ENCODE data around the gene PPIA. TPM values are rescaled to one million over a fixed set of nuclear protein-coding genes. Genes with fewer than 3 reads are reported as not detected.
A peak's percentile ranks its signal among the peaks of the same experiment; 100 is the strongest.

The PPIA gene
- total RNA-seq, 1 donor from 2014 or later = 524 TPM

DNA sequence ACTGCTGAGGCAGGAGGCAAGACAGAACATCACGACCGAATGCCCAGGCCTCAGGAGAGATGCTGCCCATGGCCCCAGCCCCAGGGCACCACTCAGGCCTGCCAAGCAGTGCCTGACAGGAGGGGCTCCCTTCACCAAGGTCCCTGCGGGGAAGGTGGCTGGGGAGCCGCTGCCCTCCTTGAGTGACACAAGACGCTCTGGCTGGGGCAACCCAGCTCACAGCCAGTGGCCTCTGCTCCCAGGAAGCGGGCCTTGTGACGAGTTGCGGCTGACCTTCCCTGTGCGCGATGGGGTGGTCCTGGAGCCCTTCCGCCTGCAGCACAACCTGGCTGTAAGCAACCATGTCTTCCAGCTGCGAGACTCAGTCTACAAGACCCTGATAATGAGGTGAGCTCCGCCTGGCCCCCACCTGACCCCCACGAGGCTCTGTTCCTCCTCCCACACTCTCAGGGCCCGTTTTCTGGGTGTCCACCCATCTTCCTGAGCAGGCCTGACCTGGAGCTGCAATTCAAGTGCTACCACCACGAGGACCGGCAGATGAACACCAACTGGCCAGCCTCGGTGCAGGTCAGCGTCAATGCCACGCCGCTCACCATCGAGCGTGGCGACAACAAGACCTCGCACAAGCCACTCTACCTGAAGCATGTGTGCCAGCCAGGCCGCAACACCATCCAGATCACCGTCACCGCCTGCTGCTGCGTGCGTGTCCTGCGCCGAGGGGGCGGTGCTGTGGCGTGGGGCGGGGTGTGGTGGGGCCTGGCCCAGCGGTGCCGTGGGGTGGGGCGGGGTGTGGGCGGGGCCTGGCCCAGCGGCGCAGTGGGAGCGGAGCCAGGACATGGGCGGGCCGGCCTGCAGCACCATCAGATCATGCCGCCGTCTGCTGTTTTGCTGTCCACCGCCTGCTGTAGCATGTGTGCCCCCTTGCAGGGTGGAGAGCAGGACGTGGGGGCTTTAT lies 35.0 kb upstream of the PPIA start:
- intact Hi-C loops (cut with DNase I) = no loop called here
- no peak for DNase-seq (ENCODE audit: missing footprints)
- peak; percentile 46 for ATAC-seq

DNA sequence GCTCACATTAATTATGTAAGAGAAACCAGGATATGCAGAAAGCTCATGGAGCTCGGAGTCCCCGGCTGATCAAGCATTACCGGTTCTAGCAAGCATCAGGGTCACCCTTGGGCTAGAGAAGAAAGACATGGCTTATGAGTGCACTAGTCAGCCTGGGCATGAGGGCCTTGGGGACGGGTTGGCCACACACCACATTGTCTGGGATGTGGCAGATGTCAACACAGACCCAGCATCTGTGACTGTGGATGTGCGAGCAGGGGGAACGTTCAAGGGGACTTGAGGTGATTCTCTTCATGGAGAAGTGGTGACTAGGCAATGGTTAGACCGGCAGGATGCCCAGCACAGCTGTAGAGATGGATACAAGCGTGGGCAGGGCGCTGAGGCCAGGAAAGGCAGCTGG lies 34.2 kb upstream of the PPIA start:
- intact Hi-C loops (cut with DNase I) = no loop called here
- DNase-seq (ENCODE audit: missing footprints) (peak; percentile 44), ATAC-seq (no peak)

DNA sequence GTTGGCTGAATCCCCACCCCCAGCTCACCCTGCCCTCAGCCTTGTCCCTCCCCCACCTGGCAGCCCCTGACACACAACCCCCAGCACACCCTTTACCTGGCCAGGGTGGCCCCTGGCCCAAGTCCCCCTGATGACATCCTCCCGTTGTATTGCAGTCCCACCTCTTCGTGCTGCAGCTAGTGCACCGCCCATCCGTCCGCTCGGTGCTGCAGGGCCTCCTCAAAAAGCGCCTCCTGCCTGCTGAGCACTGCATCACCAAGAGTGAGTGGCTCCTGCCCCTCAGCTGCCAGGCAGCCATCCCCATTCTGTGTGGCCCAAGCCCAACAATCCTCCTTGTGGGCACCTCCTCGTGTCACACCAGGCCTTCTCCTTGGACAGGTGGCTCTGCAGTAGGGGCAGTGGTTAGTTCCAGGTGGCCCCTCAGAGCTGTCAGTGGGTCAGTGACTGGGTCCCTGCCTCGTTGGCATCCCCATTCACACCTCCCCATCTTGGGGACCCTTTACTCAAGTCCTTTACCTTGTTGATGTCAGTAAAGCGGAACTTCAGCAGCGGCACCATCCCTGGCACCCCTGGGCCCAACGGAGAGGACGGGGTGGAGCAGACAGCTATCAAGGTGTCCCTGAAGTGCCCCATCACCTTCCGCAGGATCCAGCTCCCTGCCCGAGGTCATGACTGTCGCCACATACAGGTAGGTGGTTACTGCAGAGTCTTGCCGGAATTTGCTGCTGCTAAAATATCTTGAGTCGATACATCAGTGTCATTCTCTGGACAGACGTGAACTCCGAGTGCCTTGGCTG lies 33.6 kb upstream of the PPIA start:
- intact Hi-C loops (cut with DNase I) = no loop called here
- DNase-seq (ENCODE audit: missing footprints) (peak; percentile 37), ATAC-seq (no peak)

DNA sequence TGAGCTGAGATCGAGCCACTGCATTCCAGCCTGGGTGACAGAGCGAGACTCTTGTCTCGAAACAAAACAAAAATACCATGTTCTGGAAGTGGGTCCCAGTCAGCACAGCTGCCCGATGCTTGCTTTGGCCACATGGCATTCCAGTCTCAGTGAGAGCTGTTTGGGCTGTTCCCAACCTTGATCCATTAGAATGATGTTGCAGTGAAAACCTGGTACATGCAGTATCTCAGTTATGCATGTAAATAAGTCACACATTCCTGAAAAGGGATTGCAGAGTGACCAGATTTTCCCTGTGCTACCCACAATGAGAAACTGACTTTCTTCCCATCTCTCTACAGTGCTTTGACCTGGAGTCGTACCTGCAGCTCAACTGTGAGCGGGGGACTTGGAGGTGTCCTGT lies 32.4 kb upstream of the PPIA start:
- DNase-seq (ENCODE audit: missing footprints) = no peak
- ATAC-seq = no peak
- intact Hi-C loops (cut with DNase I) = no loop called here

DNA sequence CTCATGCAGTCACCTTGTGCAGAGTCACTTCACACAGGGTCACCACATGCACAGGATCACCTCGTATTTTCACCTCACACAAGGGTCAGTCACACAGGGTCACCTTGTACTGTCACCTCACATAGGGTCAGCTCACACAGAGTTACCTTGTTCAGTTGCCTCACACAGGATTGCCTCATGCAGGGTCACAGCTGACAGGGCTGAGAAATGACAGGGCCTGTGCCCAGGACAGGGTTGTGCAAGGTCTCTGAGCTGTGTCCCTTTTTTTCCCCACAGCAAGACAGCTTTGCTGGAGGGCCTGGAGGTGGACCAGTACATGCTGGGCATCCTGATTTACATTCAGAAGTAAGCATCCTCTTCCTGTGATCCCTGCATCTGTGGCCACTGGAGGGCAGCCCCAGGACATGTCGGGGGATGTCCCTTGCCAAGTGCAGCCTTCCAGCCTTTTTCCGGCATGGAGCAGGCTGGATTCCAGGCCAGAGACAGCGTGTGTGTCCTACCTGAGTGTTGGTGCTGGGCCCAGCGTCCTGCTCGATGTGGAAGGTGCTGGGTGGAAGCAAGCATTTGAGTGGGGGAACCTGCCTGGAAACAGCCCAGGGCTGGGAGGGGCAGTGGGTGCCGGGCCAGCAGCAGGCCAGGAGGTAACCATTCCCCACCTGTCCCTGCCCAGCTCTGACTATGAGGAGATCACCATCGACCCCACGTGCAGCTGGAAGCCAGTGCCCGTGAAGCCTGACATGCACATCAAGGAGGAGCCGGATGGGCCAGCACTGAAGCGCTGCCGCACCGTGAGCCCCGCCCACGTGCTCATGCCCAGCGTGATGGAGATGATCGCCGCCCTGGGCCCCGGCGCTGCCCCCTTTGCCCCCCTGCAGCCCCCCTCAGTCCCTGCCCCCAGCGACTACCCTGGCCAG lies 31.6 kb upstream of the PPIA start:
- peak; percentile 64 for DNase-seq (ENCODE audit: missing footprints)
- ATAC-seq = no peak
- intact Hi-C loops (cut with DNase I) = no loop called here

DNA sequence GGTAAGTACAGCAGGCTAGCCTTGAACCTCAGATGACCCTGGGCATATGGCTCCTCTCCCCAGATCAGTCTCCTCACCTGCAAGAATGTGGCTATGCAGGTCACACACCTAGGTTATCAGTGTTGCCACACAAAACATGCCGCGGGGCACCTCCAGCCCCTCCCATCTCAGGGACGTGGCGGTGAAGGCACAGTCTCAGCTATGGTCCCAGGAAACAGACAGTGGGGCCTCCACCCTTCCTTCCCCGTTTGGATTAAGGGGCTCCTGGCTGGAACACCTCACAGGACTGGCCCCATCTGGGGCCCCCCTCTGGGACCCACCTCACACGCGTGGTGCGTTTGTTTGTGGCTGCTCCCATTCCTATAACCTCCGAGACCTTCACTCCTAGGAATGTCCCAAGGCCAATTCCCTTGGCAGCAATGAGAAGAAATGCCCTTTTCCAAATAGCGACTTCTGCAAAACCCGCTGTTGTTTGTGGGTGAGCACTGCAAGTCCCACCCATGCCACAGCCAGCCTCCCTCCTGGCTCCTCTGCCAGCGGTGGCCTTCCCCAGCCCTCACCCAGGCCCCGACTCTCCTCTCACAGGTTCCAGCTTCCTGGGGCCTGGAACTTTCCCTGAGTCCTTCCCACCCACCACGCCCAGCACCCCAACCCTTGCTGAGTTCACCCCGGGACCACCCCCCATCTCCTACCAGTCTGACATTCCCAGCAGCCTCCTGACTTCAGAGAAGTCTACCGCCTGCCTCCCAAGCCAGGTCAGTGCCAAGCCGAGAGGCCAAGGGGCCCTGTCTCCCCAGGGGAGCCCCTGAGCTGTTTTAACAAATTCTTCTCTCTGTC lies 30.7 kb upstream of the PPIA start:
- intact Hi-C loops (cut with DNase I) = no loop called here

DNA sequence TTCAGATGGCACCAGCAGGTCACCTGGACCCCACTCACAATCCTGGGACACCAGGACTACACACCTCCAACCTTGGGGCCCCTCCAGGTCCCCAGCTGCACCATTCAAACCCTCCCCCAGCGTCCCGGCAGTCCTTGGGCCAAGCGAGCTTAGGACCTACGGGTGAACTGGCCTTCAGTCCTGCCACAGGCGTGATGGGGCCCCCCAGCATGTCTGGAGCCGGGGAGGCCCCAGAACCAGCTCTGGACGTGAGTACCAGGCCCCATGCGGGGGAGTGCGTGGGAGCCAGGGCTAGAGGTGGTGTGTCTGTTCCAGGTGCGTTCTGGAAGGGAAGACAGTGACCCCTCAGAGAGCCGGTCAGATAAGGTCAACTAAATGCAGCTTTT lies 30.1 kb upstream of the PPIA start:
- intact Hi-C loops (cut with DNase I) = no loop called here
- ATAC-seq (no peak), DNase-seq (ENCODE audit: missing footprints) (no peak)

More for the DNA sequence above, 30.7 kb upstream of the PPIA start:
- ATAC-seq (no peak), DNase-seq (ENCODE audit: missing footprints) (no peak)

DNA sequence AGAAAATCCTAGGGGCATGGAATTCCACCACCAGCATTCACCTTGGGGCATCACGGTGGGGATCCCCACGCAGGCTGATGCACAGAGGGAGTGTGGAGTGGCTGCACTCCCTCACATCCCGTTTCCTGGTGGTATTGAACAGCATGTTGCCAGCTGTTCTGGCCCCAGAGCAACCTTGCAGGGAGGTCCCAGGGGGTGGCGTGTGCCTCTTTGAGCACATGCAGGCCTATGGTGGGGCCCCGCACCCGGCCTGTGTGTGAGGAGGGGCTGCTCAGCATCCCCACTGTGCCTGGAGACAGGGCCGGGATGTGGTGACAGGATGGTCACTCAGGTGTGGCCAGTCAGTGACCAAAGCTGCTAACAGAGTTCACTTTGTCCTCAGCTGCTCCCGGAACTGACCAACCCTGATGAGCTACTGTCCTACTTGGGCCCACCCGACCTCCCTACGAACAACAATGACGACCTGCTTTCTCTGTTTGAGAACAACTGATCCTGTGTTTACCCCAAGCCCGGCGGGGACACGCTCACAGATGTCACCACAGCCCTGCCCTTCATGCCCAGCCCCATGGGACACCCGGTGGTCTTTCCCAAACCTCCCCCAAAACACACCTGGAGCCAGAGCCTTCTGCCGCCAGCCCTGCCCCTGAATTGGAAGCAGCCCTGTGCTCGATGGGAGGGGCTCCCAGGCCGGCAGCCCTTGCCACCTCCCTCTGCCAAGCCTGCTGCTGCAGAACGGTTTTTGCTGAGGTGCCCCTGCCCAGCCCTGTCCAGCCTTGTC lies 29.2 kb upstream of the PPIA start:
- DNase-seq (ENCODE audit: missing footprints) = peak; percentile 42
- intact Hi-C loops (cut with DNase I) = no loop called here

DNA sequence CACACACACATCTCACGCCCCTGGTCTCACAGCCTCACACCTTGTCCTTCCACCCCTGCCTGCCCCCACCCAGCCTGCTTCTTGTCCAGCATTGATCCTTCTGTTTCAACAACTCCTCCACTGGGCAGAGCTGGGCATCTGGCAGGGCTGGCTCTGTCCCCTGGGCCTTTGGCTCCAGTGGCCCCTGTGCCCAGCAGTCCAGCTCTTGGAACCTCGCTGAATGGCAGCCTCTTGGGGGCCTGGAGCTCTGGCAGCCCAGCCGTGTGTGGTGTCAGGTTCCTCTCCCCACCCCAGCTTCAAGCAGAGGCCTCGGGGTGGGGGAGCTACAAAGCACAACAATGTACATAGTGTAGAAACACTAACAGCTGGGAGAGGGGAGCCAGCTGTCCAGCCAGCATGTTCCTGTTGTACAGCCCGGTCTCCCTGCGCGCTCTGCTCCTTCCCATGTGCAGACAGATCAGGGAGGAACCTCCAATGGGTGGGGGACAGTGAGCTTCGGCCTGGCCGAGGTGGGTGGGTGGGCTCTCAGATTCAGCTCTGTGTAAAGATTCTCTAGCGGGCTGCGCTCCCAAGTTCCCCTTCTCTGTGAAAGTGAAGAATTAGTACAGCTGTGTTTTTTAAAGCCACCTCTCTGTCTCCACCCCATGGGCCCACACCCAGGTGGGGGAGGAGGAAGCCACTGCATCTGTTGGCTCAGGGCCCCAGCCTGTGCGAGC lies 28.4 kb upstream of the PPIA start:
- DNase-seq (ENCODE audit: missing footprints) (peak; percentile 85), ATAC-seq (peak; percentile 76)
- intact Hi-C loops (cut with DNase I) = loop anchor here (2.0 kb wide), 1 partner anchor 29 kb away; the partner anchor contains the start of gene PPIA

More for the DNA sequence above, 29.2 kb upstream of the PPIA start:
- peak; percentile 0 for ATAC-seq

DNA sequence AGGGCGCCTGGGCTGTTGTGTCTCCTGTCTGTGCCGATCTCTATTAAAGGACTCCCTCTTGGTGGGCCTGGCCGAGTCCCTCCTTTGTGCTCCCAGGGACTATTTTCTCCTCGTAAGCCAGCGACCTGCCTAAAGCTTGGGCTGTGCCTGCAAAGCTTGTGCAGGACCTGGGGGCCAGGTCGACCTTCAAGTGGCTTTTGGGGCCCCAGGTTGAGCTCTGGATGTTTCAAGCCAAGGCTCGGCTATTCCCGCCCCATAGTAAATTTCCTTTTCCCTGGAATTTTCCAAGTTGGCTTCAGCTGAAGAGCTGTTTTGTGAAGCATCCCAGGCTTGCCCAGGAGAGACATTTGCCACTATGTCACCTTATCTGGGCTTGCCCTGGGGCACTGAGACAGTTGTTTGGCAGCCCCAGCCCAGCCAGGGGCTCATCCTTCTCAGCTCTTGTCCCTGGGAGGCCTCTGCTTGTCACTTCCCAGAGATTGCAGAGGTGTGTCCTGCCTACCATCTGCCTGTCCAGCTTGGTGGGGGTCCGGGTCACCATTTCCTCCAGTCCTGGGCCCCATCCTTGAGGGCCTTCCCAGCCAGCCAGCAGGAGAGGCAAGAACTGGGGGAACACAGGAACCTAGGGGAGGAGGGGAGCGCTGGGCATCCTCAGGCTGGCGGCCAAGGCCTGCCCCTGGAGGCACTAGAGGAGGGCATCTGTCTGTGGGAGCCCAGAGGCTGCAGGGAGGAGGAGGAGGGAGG lies 27.7 kb upstream of the PPIA start:
- intact Hi-C loops (cut with DNase I) = loop anchor here (2.0 kb wide), 1 partner anchor 28 kb away; the partner anchor contains the start of gene PPIA
- DNase-seq (ENCODE audit: missing footprints) = peak; percentile 65
- peak; percentile 5 for ATAC-seq

DNA sequence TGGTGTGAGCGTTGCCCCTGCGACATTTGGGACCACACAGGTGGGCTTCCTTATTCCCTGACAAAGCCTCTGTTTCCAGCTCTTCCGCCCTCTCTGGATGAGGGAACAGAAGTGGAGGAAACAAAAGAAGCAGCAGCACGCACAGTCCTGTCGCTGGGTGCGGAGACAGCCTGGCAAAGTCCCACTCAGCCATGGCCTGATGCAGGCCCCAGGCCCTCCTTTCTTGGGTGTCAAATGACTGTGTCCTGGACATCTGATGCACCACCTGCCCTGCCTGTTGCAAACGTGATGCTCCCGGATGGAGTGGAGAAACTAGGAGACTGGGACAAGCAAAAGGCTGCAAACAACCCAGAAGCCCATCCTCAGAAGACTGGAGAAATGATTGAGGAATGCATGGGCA lies 27.1 kb upstream of the PPIA start:
- ATAC-seq = no peak
- intact Hi-C loops (cut with DNase I) = loop anchor here (2.0 kb wide), 1 partner anchor 27 kb away; the partner anchor contains the start of gene PPIA
- DNase-seq (ENCODE audit: missing footprints) = peak; percentile 55

DNA sequence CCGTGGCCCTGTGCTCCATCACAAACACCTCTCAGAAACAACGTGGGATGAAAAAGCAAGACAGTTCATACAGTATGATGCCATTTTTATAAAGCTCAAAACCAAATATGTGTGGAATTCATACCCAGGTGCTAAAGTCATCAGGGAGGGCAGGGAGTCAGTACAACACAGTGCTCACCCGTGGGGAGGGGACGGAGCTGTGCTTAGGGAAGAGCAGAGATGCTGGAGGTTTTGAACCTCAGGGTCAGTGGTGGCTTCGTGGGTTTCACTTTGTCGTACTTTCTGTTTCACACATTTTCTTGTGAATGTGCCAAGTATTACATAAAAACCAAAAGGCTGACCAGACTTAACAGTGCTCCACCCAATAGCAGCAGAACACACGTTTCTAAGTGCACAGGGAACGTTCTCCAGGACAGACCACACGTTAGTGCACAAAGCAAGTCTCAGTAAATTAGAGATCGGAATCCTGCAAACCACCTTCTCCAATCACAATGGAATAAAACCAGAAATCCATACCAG lies 26.6 kb upstream of the PPIA start:
- ATAC-seq = peak; percentile 59
- intact Hi-C loops (cut with DNase I) = loop anchor here (2.0 kb wide), 1 partner anchor 27 kb away; the partner anchor contains the start of gene PPIA
- DNase-seq (ENCODE audit: missing footprints) = peak; percentile 44

DNA sequence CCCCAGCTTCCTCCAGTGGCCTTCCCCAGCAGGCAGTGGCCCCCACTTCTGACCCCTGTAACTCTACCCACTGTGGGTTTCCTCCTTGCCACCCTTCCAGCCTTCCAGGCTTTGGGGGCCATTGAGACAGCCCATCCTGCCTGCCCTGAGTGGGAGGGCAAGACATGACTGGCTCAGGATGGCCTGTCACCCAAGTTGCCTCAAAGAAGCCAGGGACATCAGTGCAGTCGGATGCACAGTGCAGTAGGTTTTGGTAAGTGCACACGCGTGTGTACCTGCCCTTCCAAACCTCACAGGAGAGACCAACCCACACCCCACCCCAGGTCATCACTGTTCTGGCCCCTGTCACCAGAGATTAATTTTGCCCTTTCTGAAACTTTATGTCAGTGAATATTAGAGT lies 25.1 kb upstream of the PPIA start:
- ATAC-seq (no peak), DNase-seq (ENCODE audit: missing footprints) (peak; percentile 41)
- intact Hi-C loops (cut with DNase I) = no loop called here

DNA sequence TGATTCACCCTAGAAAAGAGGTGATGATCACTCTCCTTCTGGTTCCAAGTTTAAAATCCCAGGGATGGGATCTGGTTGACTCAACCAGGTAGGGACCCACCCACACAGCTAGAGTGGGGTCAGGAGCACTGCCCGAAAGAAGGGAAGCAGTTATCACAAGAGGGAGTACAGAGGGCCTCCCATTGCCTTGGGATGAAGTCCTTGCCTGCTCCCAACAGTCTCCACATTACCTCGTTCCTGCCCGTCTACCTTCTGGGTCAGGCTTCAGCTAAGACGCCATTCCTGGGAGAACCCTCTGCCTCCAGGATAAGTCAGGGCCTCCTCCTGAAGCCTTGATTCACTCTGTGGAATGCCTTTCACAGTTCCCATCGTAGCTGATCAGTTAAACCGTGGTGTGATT lies 24.0 kb upstream of the PPIA start:
- no peak for DNase-seq (ENCODE audit: missing footprints)
- intact Hi-C loops (cut with DNase I) = no loop called here
- ATAC-seq = no peak

DNA sequence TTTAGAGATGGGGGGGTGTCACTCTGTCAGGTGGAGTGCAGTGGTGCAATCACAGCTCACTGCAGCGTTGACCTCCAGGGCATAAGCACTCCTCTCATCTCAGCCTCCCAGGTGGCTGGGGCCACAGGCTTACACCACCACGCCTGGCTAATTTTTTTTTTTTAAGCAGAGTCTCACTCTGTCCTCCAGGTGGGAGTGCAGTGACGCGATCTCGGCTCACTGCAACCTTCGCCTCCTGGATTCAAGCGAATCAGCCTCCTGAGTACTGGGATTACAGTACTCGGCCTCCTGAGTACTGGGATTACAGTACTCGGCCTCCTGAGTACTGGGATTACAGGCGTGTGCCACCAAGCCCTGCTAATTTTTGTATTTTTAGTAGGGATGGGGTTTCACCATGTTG lies 23.6 kb upstream of the PPIA start:
- ATAC-seq (no peak), DNase-seq (ENCODE audit: missing footprints) (no peak)
- intact Hi-C loops (cut with DNase I) = no loop called here

All from Right ventricle myocardium inferior (tissue), 1 donor.